HG03196 (cell line): Measurements from ENCODE around the gene ELMO1.

Experiments used
- ATAC-seq: cut with Tn5 transposase; IDR thresholded peaks from one replicate; pipeline ENCODE4 v1.9.1; 2021; ENCODE audit not compliant: unreplicated experiment

The ELMO1 gene

GRCh38 chr7:36939816-36940215 lies 508.8 kb downstream of the ELMO1 start:
- no peak for ATAC-seq

DNA sequence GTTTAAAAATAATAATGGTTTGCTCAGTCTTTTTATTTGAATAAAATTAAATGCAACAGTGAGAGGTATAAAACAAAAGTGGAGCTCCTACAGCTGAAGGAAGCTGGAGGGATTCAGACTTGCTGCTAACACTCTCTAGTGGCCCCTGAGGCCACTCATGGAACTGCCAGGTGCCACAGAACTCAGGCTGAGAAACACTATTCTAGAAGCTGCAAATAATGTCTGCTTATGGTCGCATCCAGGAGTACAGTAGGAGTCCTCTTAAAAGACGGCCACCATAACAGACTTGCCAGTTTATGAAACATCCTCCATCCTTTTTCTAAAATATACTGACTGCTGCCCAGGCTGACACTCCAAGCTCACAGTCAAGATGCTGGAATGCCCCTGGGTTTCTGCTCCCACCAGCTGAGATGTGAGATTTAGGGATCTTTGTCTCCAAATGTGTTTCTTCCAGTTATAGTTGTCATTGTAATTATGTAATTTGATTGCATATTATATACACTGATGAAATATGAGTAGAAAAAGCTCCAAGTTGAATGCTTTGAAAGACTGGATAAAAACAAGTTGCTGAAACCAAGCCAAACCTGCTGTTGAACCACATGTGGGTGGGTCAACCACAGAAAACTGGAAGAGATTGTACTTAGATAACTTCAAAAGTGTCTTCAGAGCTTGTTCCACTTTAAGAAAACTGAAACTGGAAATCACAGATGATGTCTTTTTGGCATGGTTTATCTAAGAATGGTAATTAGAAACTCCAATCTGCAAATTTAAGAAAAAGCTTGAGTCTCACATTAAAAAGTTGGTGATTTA lies 510.7 kb downstream of the ELMO1 start:
- ATAC-seq, result no peak

GRCh38 chr7:36931892-36932291 lies 516.8 kb downstream of the ELMO1 start:
- ATAC-seq, result no peak

GRCh38 chr7:36929791-36930190 lies 518.9 kb downstream of the ELMO1 start:
- ATAC-seq, result no peak

DNA sequence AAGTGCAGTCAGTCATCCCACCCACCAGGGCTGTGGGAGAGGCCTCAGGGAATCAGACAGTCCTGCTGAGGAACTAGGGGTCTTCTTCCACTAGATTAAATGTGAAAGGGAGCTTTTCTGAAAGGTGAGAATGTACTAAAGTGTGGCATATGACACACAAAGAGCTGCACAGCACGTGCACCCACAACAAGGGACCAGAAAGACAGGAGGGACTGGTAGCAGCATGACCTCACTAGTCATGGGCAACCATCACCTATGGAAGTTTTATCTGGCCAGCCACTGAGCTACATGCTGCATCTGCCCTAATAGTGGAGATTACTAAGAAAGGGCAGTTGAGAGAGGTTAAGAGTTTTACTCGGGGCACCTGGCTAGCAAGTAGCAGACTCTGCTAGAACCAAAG lies 519.9 kb downstream of the ELMO1 start:
- ATAC-seq, result no peak

DNA sequence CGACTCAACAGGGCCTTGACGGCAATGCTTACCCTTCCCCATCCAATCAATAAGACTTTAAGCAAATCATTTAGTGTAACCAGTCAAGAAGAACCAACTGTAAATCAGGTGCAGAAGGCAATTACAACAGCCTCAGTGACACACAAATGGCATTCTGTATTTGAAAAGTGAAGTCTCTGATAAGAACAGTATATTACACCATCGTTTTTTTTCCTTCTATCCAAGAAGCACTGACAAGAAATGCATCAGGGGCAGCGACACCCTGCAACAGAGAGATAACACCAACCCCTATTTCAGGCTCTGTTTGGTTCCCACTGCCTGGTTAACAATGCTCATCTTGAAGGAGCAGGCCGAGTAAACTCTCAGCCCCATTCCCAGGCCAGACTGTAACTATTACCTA lies 520.4 kb downstream of the ELMO1 start:
- ATAC-seq, result no peak

- ATAC-seq, result no peak
Observed at GRCh38 chr7:36925691-36926090, 523.0 kb downstream of the ELMO1 start.

- ATAC-seq, result no peak
Observed at GRCh38 chr7:36925207-36925606, 523.5 kb downstream of the ELMO1 start.

DNA sequence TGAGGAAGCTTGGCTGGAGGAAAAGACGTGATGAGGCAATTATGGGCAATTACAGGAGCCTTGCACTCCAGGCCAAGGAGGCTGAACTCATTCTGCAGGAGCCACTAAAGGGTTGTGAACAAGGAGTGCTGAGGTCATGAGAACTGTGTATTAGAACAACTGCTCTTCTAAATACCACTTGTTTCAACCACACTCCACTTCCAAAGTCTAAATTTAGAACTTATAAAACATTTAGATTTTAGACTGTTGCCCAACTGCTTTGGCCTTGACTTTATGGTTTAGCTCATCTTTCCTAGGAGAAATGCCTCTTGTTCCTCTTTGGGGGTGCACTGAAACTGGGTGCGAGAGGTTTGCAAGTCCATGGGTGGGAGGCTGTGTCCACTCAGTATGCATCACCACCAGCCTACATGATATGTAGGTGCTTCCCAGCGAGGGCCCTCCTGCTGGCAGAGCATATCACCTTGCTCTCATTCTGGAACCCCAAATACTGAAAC lies 524.7 kb downstream of the ELMO1 start:
- no peak for ATAC-seq

DNA sequence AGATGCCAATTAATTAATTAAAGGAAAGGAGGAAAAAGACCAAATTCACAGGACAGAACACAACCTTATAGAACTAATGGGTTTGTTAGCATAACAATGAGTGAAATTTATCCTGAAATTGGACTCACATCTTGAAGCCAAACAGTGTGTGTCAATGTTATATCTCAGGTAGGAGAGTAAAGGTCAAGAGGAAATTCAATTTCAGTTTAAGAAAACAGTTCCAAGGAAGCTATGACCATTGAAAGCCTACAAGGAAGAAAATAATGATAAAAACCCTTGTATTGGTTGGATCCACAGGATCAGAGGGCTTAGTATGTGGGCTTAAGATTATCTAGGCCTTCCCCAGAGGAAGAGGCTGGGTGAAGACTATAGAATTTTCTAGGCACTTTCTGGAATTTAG lies 525.5 kb downstream of the ELMO1 start:
- no peak for ATAC-seq

- ATAC-seq, result no peak
Observed at GRCh38 chr7:36920433-36920832, 528.2 kb downstream of the ELMO1 start.

DNA sequence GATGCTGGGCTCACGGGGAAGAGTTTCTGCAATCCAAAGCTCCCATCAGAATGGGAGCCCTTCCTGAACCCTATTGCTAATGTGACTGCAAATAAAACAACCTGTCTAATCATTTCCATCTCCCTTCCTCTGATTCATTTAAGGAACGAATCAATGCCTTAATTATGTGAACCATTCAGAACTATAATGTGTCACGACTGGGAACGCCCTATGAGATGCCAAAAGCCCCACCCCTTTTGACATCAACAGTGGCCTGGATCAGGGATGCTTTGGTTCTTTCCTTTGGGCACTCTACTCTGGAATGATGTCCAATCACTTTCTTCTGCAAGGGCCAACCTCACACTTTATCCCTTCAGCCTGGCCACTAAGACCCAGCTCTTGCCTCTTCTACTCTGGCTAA lies 528.9 kb downstream of the ELMO1 start:
- no peak for ATAC-seq

- ATAC-seq, result no peak
Observed at GRCh38 chr7:36918591-36918990, 530.1 kb downstream of the ELMO1 start.

DNA sequence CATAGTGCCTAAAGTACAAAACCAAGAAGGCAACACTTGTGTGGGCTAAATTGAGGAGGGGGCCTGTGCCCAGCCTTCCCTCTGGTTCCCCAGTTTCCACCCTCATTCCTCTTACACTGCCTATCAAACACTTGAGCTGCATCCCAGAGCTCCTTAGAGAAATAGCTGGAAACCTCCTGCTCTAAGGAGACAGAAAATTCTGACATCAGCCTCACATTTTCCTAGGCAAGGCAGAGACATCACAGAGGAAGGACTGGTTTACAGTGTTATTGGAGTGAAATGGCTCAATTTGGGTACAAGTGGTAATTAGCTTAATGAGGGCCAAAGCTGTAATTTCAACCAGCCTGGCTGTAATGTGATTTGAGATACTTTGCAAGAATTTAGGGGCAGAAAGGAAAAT lies 532.0 kb downstream of the ELMO1 start:
- no peak for ATAC-seq

GRCh38 chr7:36916116-36916515 lies 532.5 kb downstream of the ELMO1 start:
- ATAC-seq, result no peak

GRCh38 chr7:36911788-36912187 lies 536.9 kb downstream of the ELMO1 start:
- ATAC-seq, result no peak

GRCh38 chr7:36910859-36911258 lies 537.8 kb downstream of the ELMO1 start:
- ATAC-seq, result no peak

DNA sequence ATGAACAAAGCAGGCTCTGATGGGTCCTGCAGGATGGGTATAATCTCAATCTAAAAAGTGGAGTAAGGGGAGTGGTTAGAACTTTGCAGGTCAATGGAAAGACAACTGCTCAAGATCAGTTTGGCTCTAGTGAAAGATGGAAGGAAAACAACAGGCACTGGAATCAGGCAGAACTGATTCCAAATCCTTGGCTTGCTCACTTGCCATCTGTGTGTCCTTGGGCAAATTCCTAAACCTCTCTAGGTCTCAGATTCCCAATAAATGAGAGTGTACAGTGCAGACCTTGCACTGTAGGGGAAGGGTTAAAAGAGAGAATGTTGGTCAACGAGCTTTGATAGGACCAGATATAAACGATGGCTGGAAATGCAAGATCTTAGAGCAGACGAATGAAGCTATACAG lies 538.3 kb downstream of the ELMO1 start:
- no peak for ATAC-seq

GRCh38 chr7:36906956-36907635 lies 541.6 kb downstream of the ELMO1 start:
- no peak for ATAC-seq

DNA sequence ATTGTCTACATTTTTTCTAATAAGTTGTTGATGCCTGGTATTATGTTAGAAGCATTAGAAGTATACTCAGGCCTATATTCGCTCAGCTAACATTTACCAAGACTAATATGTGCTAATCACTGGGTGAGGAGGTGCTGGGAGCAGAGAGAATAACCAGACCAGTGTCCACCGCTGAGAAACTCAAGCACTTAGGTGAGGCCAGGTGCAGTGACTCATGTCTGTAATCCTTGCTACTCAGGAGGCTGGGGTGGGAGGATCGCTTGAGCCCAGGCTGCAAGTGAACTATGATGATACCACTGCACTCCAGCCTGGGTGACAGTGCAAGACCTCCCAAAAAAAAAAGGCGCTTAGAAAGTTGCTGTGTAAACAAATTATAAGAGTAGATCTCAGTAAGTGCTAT lies 542.2 kb downstream of the ELMO1 start:
- ATAC-seq, result no peak

GRCh38 chr7:36905841-36906240 lies 542.8 kb downstream of the ELMO1 start:
- no peak for ATAC-seq

GRCh38 chr7:36904802-36905201 lies 543.9 kb downstream of the ELMO1 start:
- ATAC-seq, result no peak
